ENCODE results near the gene SDR42E2.

SDR42E2 gene

DNA sequence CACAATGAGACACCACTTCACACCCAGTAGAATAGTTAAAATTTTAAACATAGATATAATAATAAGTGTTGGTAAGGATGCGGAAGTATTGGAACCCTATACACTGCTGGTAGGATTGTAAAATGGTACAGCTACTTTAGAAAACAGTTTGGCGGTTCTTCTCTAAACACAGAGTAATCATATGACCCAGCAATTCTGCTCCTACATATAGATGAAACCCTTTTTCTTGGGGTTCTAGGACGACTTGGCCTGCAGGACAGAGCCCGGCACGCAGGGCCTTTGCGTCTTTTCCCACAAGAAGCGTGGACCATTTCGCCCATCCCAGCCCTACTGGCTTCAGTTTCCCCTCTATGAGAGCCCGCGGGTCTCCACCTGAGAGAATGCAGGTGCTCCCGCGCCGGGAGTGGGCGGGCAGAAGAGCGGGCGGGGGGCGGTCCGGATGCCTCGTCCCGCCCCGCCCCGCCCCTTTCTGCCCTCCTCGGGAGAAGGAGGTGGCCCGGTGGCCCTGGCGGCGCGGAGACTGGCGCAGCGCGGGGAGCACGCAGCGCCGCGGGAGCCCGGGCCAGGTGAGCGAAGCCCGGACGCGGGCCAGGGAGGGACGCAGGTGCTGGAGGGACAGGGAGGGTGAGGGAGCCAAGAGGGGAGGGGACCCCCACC is at the start of gene SDR42E2:
TSS of gene SDR42E2 (plus strand) at position 508 of the 657 bp plus-strand sequence. CDS start 3,077 bp downstream, outside the sequence.
- TF ChIP-seq, protein P1, sequence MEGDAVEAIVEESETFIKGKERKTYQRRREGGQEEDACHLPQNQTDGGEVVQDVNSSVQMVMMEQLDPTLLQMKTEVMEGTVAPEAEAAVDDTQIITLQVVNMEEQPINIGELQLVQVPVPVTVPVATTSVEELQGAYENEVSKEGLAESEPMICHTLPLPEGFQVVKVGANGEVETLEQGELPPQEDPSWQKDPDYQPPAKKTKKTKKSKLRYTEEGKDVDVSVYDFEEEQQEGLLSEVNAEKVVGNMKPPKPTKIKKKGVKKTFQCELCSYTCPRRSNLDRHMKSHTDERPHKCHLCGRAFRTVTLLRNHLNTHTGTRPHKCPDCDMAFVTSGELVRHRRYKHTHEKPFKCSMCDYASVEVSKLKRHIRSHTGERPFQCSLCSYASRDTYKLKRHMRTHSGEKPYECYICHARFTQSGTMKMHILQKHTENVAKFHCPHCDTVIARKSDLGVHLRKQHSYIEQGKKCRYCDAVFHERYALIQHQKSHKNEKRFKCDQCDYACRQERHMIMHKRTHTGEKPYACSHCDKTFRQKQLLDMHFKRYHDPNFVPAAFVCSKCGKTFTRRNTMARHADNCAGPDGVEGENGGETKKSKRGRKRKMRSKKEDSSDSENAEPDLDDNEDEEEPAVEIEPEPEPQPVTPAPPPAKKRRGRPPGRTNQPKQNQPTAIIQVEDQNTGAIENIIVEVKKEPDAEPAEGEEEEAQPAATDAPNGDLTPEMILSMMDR (IDR thresholded peaks at IDR 0.05; ENCODE audit: low read depth, low read length), result no peak

DNA sequence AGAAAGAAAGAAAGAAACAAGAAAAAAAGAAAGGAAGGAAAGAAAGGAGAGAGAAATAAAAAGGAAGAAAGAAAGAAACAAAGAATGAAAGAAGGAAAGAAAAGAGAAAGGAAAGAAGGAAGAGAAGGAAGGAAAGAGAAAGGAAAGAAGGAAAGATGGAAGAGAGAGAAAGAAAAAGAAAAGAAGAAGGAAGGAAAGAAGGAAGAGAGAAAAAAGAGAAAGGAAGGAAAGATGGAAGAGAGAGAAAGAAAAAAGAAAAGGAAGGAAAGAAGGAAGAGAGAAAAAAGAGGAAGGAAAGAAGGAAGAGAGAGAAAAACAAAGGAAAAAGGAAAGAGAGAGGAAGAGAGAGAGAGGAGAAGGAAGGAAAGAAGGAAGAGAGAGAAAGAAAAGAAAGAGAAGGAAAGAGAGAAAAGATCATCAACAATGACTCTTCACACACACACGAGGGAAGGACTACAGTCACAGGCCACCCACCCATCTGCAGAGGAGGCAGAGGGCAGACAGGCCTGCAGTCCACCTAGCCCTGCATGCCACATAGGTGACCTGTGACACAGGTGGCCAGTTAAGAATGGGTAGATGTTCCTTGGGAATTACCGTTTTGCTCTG is 46.1 kb upstream of the SDR42E2 start:
- TF ChIP-seq, protein P1 (IDR thresholded peaks at IDR 0.05; ENCODE audit: low read depth, low read length), result no peak
- no peak overlapping the region for H3K4me3 ChIP-seq (ENCODE audit: low read depth, low read length)

More for the DNA sequence above, at the start of gene SDR42E2:
- no peak within 1 kb of the TSS for H3K4me3 ChIP-seq (ENCODE audit: low read depth, low read length)

DNA sequence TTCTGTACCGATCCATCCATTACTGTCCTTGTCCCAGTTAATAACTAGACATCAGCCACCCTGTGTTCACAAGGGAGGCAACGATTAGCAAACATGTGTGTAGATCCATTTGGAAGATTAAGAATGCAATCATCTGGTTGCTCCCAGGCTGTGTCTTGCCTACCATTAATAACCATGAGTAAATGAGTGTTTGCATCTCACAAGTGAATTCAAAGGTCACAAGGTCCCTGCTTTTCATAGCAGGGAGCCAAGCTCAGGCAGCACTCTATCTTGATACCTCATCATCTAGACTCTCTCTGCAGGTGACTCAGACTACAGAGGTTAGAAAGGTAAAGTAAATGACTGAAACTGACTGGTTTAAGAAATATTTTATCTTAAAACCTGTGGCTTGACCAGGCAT is 44.7 kb upstream of the SDR42E2 start:
- H3K4me3 ChIP-seq (ENCODE audit: low read depth, low read length), result no peak overlapping the region
- TF ChIP-seq, protein P1 (IDR thresholded peaks at IDR 0.05; ENCODE audit: low read depth, low read length), result no peak

DNA sequence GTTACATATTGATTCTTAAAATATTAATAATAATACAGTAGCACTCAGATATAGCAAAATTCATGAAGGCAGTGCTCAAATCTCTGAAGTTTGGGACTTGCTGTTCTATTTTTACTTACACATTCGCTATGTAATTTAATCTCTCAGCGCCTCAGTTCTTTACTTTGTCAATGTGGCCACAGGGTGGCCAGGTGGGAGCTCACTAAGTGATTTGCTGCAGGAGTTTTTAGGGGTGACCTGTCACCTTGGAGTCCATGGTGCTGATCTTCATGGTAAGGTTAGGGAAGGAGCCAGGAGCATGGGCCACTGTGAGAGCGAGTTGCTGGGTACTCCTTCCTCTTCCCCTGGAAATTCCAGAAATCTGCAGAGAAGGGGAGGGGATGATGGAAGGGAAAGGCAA is 41.9 kb upstream of the SDR42E2 start:
- TF ChIP-seq, protein P1 (IDR thresholded peaks at IDR 0.05; ENCODE audit: low read depth, low read length), result no peak

DNA sequence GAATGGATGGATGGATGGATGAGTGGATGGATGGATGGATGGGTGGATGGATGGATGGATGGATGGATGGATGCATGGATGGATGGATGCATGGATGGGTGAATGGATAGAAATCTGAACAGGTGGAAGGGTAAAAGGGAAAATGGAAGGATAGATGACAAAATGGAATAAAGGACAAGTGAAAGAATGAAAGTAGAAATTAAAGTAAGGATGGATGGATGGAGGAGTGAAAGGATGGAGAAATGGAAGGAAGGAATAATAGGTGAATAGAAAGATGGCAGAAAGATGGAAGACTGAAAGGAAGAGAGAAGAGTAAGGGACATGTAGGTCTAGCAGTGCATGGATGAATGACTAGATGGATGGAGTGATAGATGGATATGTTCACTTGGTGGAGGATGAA is 40.1 kb upstream of the SDR42E2 start:
- no peak overlapping the region for H3K4me3 ChIP-seq (ENCODE audit: low read depth, low read length)
- TF ChIP-seq, protein P1 (IDR thresholded peaks at IDR 0.05; ENCODE audit: low read depth, low read length), result no peak

More for the DNA sequence above, 41.9 kb upstream of the SDR42E2 start:
- H3K4me3 ChIP-seq (ENCODE audit: low read depth, low read length), result no peak overlapping the region

DNA sequence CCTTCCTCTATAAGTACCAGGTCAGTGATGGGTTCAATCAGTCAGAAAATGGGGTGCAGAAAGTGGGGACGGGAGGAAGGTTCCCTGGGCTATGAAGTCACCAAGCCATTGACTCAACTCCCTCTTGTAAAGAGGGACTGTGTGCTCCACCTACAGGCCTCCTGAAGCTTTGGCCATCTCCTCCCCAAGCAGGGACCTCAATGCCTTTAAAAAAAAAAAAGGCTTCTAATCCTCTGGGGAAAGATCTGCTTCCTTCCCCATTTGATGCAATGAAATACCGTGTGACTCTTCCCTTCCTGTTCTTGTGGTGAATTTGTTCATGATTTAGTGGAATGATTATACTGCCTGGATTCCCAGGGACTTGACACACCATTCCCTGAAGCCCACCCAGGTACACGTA is 39.2 kb upstream of the SDR42E2 start:
- TF ChIP-seq, protein P1 (IDR thresholded peaks at IDR 0.05; ENCODE audit: low read depth, low read length), result no peak
- H3K4me3 ChIP-seq (ENCODE audit: low read depth, low read length), result no peak overlapping the region

DNA sequence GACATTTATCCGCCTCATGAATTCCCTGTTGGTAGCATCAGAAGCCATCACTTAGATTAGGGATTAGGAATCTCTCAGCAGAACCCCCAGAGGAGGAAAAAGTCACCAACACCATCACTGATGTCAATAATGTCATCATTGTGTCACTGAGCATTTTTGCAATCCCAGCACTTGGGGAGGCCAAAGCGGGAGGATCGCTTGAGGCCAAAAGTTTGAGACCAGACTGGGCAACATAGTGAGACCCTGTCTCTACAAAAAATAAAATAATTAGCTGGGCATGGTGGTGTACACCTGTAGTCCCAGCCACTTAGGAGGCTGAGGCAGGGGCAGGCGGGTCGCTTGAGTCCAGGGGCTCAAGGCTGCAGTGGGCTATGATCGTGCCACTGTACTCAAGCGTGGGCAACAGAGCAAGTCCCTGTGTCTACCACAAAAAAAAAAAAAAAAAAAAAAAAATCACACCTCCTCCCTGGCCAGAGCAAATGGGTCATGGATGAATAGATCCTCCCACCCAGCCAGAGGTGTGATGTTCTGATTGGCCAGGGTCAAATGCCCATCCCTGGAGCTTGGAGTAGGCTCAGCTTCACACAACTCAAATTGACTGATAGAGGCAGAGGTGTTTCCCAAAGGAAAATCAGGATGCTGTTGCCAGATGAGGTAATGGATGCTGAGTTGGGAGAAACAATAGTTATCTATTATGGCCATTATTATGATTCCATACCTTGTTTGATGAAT is 38.4 kb upstream of the SDR42E2 start:
- H3K4me3 ChIP-seq (ENCODE audit: low read depth, low read length), result no peak overlapping the region
- TF ChIP-seq, protein P1 (IDR thresholded peaks at IDR 0.05; ENCODE audit: low read depth, low read length), result no peak
